MCF 10A (cell line): ENCODE results near the gene MDGA2. TPM values are rescaled to one million over a fixed set of nuclear protein-coding genes. Genes with fewer than 3 reads are reported as not detected.
A peak's percentile ranks its signal among the peaks of the same experiment; 100 is the strongest.

Experiments
- BruUV-seq: library from RNA; stranded (reverse); fragments of 400-500 nt; replicated peaks from 2 replicates; lab custom pipeline; 2021; lab: Mats Ljungman, UMichigan
- CTCF ChIA-PET: fragments of 300-600 bp; sonication (Branson Sonifier 250); formaldehyde crosslinking; extraction: SDS; loops from one replicate; lab custom pipeline; 2021; ENCODE audit warnings: antibody characterized with exemption, inconsistent platforms; lab: Yijun Ruan, JAX
- POLR2A ChIA-PET: fragments of 300-600, 350-650 bp; sonication (Branson Sonifier 250); formaldehyde crosslinking; extraction: SDS; loops from one replicate; lab custom pipeline; 2020; ENCODE audit warnings: antibody characterized with exemption, inconsistent platforms; lab: Yijun Ruan, JAX
- DNase-seq: peaks from one replicate; pipeline ENCODE4 v3.0.0-alpha.2; 2018; ENCODE audit not compliant: unreplicated experiment
- H3K27ac Mint-ChIP-seq: one replicate; pipeline ENCODE4 v1.8.0; 2022; ENCODE audit warnings: mild to moderate bottlenecking, low read depth, mixed read lengths; ENCODE audit not compliant: unreplicated experiment
- H3K27me3 Mint-ChIP-seq: one replicate; pipeline ENCODE4 v1.8.0; 2022; ENCODE audit warnings: mixed read lengths; ENCODE audit not compliant: insufficient read depth, unreplicated experiment
- H3K36me3 Mint-ChIP-seq: one replicate; pipeline ENCODE4 v1.8.0; 2022; ENCODE audit warnings: mild to moderate bottlenecking, moderate library complexity, mixed read lengths; ENCODE audit not compliant: insufficient read depth, unreplicated experiment
- H3K4me1 Mint-ChIP-seq: one replicate; pipeline ENCODE4 v1.8.0; 2022; ENCODE audit warnings: mixed read lengths; ENCODE audit not compliant: insufficient read depth, unreplicated experiment
- H3K4me3 Mint-ChIP-seq: one replicate; pipeline ENCODE4 v1.8.0; 2022; ENCODE audit warnings: mild to moderate bottlenecking, moderate library complexity, mixed read lengths; ENCODE audit not compliant: unreplicated experiment
- H3K9me3 Mint-ChIP-seq: one replicate; pipeline ENCODE4 v1.8.0; 2022; ENCODE audit warnings: mixed read lengths; ENCODE audit not compliant: unreplicated experiment
- CTCF ChIP-seq: fragments of 200-600 bp; IDR thresholded peaks from one replicate; pipeline ENCODE4 v1.8.0; 2022; ENCODE audit warnings: antibody characterized with exemption, mild to moderate bottlenecking; ENCODE audit not compliant: unreplicated experiment
- intact Hi-C: fragments of 100-400 bp; cut with micrococcal nuclease; formaldehyde crosslinking; loops from 2 replicates; pipeline ENCODE4 v1.14.1; 2022
- total RNA-seq: library from RNA; stranded (reverse); gene quantifications from 2 replicates; pipeline ENCODE4 v1.2.3, GENCODE V29; 2022

Gene MDGA2
- total RNA-seq, 1 experiment from 2014 or later = not detected

GRCh38 chr14:47278233-47278842, 397.1 kb downstream of the MDGA2 start:
- H3K36me3 Mint-ChIP-seq = no peaks in the 10 kb centered on the region
- ChIA-PET CTCF (interaction anchor here (0.6 to 2.1 kb wide), 10 partner anchors 8 to 926 kb away, joined by 3 to 6 read pairs (median 4); no protein-coding TSS in a partner anchor), POLR2A (no interaction called here)
- peak; percentile 78 for TF ChIP-seq CTCF
- peaks cover 60% of the 10 kb centered on the region for H3K27me3 Mint-ChIP-seq
- intact Hi-C loops = loop anchor here (1.0 to 2.0 kb wide), 2 partner anchors 234 to 697 kb away; no protein-coding TSS in a partner anchor
- H3K27ac Mint-ChIP-seq = no peak overlapping the region
- H3K4me1 Mint-ChIP-seq = peaks cover 6% of the 10 kb centered on the region
- no peak overlapping the region for H3K4me3 Mint-ChIP-seq
- DNase-seq = peak; percentile 62
- H3K9me3 Mint-ChIP-seq = no peaks in the 10 kb centered on the region
- BruUV-seq = no TSS peak

- Mint-ChIP-seq H3K27ac (no peak overlapping the region), H3K4me3 (no peak overlapping the region), H3K36me3 (no peaks in the 10 kb centered on the region), H3K4me1 (peaks cover 6% of the 10 kb centered on the region), H3K27me3 (peaks cover 54% of the 10 kb centered on the region), H3K9me3 (no peaks in the 10 kb centered on the region)
- no peak for TF ChIP-seq CTCF
- DNase-seq = no peak
- intact Hi-C loops = loop anchor here (1.0 to 2.0 kb wide), 2 partner anchors 233 to 696 kb away; no protein-coding TSS in a partner anchor
- ChIA-PET POLR2A (no interaction called here), CTCF (interaction anchor here (0.6 to 2.1 kb wide), 10 partner anchors 8 to 235 kb away, joined by 3 to 6 read pairs (median 4); no protein-coding TSS in a partner anchor)
- BruUV-seq = no TSS peak
Measured at GRCh38 chr14:47277703-47278102, 397.7 kb downstream of the MDGA2 start.

- no peak overlapping the region for H3K27ac Mint-ChIP-seq
- CTCF ChIA-PET = interaction anchor here (0.5 to 0.6 kb wide), 2 partner anchors 149 to 514 kb away, joined by 3 read pairs; no protein-coding TSS in a partner anchor
- no peaks in the 10 kb centered on the region for H3K36me3 Mint-ChIP-seq
- intact Hi-C loops = no loop called here
- H3K4me1 Mint-ChIP-seq = peaks cover 6% of the 10 kb centered on the region
- H3K4me3 Mint-ChIP-seq = no peak overlapping the region
- H3K9me3 Mint-ChIP-seq = no peaks in the 10 kb centered on the region
- TF ChIP-seq CTCF = no peak
- no peak for DNase-seq
- no TSS peak for BruUV-seq
- POLR2A ChIA-PET = no interaction called here
- H3K27me3 Mint-ChIP-seq = peaks cover 46% of the 10 kb centered on the region
Measured at GRCh38 chr14:47276931-47277330, 398.5 kb downstream of the MDGA2 start.

- no TSS peak for BruUV-seq
Measured at GRCh38 chr14:47273939-47274338, 401.5 kb downstream of the MDGA2 start.

More at GRCh38 chr14:47273939-47274338, 401.5 kb downstream of the MDGA2 start:
- POLR2A ChIA-PET = no interaction called here
- Mint-ChIP-seq H3K27ac (no peak overlapping the region), H3K9me3 (no peaks in the 10 kb centered on the region), H3K27me3 (peaks cover 32% of the 10 kb centered on the region), H3K4me3 (no peak overlapping the region), H3K36me3 (no peaks in the 10 kb centered on the region), H3K4me1 (peaks cover 12% of the 10 kb centered on the region)
- DNase-seq = no peak
- intact Hi-C loops = no loop called here
- CTCF ChIA-PET = interaction anchor here (1.1 kb wide), 1 partner anchor 10 kb away, joined by 3 read pairs; no protein-coding TSS in a partner anchor
- TF ChIP-seq CTCF = no peak
